ENCODE measurements around the gene ADAMTS14.

ADAMTS14 gene

GRCh38 chr10:70799124-70799523 is 126.8 kb downstream of the ADAMTS14 start:
- TF ChIP-seq, protein P1, sequence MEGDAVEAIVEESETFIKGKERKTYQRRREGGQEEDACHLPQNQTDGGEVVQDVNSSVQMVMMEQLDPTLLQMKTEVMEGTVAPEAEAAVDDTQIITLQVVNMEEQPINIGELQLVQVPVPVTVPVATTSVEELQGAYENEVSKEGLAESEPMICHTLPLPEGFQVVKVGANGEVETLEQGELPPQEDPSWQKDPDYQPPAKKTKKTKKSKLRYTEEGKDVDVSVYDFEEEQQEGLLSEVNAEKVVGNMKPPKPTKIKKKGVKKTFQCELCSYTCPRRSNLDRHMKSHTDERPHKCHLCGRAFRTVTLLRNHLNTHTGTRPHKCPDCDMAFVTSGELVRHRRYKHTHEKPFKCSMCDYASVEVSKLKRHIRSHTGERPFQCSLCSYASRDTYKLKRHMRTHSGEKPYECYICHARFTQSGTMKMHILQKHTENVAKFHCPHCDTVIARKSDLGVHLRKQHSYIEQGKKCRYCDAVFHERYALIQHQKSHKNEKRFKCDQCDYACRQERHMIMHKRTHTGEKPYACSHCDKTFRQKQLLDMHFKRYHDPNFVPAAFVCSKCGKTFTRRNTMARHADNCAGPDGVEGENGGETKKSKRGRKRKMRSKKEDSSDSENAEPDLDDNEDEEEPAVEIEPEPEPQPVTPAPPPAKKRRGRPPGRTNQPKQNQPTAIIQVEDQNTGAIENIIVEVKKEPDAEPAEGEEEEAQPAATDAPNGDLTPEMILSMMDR (IDR thresholded peaks at IDR 0.05) = no peak
- no peak for TF ChIP-seq ZFX (IDR thresholded peaks at IDR 0.05; ENCODE audit: borderline replicate concordance)
- H3K27ac ChIP-seq = no peak overlapping the region

DNA sequence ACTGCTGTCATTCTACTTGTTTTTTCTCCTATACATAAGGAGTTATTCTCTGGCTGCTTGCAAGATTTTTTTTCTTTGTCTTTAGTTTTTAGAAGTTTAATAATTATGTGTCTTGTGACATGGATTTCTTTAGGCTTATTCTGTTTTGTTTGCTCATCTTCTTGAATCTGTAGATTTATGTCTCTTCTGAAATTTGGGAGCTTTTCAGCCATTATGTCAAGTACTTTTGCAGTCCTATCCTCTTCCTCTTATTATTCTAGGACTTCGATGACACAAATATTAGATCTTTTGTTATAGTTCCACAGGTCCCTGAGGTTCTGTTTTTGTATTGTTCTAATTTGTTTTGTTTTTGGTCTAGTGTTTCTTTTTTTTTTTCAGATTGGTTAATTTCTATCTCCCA is 129.5 kb downstream of the ADAMTS14 start:
- no peak for TF ChIP-seq ZFX (IDR thresholded peaks at IDR 0.05; ENCODE audit: borderline replicate concordance)
- TF ChIP-seq, protein P1 (IDR thresholded peaks at IDR 0.05) = no peak
- H3K27ac ChIP-seq = no peak overlapping the region

DNA sequence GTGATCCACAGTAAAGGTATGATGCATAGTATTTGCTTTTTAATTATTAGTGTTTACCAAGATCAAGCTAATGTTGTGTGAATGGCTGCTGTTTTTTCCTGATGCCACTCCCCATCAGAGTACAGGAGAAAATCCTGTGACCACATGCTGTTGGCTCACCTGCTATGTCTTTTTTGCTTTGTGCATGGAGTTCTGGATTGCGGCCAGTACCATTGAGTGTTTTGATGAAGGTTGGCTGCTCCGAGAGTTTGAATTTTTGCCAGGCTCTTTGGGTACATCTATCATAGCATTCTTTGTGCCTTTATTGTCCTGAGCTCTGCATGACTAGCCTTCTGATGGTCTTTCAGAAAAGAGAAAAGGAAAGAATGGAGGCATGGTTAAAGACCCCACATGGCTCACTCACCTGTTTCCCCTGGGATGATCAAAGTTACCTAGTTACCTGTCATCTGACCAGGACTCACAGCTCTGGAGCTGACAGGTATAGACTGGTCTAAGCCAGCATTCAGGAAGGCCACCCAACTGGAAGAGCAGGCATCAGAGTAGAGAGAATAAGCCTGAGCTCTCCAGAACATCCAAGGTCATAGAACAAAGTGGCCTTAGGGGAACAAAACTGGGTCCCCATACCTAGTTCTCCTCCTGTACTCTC is 131.6 kb downstream of the ADAMTS14 start:
- peak overlapping the region; percentile 46 for H3K27ac ChIP-seq
- TF ChIP-seq ZFX (IDR thresholded peaks at IDR 0.05; ENCODE audit: borderline replicate concordance) = no peak
- TF ChIP-seq, protein P1 (IDR thresholded peaks at IDR 0.05) = no peak

DNA sequence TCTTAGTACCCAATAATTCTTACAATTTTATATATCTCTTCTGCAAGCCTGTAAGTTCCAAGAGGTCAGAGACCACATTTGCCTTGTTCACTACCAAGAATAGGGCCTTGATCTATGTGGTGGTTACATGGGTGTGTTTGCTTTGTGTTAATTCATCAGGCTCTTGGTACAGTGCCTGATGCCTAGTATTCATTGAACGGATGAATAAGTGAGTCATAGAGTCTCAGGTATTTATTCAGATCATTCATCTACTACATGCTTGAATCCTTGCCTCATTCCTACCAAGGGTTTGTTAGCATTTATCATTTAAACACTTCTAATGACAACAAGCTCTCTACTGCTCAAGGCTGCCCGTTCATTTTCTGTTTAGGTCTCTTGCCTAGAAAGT is 132.1 kb downstream of the ADAMTS14 start:
- TF ChIP-seq, protein P1 (IDR thresholded peaks at IDR 0.05) = no peak
- no peak for TF ChIP-seq ZFX (IDR thresholded peaks at IDR 0.05; ENCODE audit: borderline replicate concordance)
- H3K27ac ChIP-seq = peak overlapping the region; percentile 46

DNA sequence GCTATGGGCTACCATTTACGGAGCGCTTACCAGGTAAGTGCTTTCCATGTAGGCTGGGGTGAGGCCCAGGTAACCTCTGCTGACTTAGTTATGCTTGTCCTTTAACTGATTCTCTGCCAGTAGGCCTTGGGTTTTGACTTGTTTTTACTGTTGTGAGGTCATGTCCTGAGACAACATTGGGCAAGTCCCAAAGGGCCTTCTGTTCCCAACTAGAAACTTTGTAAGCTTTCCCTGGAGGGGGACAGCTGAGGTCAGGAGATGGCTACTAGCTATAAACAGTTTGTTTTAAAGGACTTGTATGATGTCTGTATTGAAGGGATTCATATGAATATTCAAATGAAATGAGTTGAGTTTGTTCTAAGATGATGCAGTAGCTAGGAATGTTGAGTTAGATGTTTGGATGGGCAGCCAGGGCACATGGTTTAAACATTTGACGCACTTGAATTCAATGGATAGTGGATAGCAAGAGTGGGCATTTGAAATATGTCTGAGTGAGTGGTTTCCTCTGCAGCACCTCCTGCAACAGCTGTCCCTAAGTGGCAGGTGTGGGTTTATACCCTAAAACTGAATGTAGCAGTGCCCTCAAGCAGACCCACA is 133.4 kb downstream of the ADAMTS14 start:
- H3K27ac ChIP-seq = no peak overlapping the region
- TF ChIP-seq ZFX (IDR thresholded peaks at IDR 0.05; ENCODE audit: borderline replicate concordance) = no peak
- TF ChIP-seq, protein P1 (IDR thresholded peaks at IDR 0.05) = no peak

- TF ChIP-seq ZFX (IDR thresholded peaks at IDR 0.05; ENCODE audit: borderline replicate concordance) = no peak
- TF ChIP-seq, protein P1 (IDR thresholded peaks at IDR 0.05) = no peak
- no peak overlapping the region for H3K27ac ChIP-seq
These were observed 134.5 kb downstream of the ADAMTS14 start for GRCh38 chr10:70806841-70807240.

- TF ChIP-seq ZFX (IDR thresholded peaks at IDR 0.05; ENCODE audit: borderline replicate concordance) = no peak
- TF ChIP-seq, protein P1 (IDR thresholded peaks at IDR 0.05) = no peak
- no peak overlapping the region for H3K27ac ChIP-seq
These were observed 135.2 kb downstream of the ADAMTS14 start for GRCh38 chr10:70807556-70807955.

Data from 22Rv1 (cell line).